A549 (cell line): ENCODE results near the gene KNDC1. TPM values are rescaled to one million over a fixed set of nuclear protein-coding genes. Genes with fewer than 3 reads are reported as not detected.

ENCODE experiments used
- ATAC-seq, 2 experiments: fragments of 200-7000 bp in 1 of 2; fragments of >200 bp in 1 of 2; cut with Nextera tagmentation in 1 of 2; cut with Tn5 transposase in 1 of 2; 3 replicates each; pipeline versions ENCODE4 v1.8.0 to v1.9.1; 2018 to 2020; ENCODE audit warnings: mild to moderate bottlenecking in 1 of 2, moderate library complexity in 1 of 2
- CTCF ChIA-PET: fragments of 300-600 bp; sonication (Branson Sonifier 250); formaldehyde crosslinking; extraction: SDS; loops from one replicate; lab custom pipeline; 2021; ENCODE audit warnings: antibody characterized with exemption, inconsistent platforms; lab: Yijun Ruan, JAX
- POLR2A ChIA-PET: fragments of 350-600 bp; formaldehyde crosslinking; extraction: SDS; loops from one replicate; lab custom pipeline; 2021; ENCODE audit warnings: antibody characterized with exemption, inconsistent platforms; lab: Yijun Ruan, JAX
- DNase-seq, 2 experiments: peaks; one replicate each; pipeline versions ENCODE4 v3.0.0 to v3.0.0-alpha.2; 2011 to 2016; ENCODE audit warnings: low read depth in 1 of 2, low spot score in 1 of 2
- FAIRE-seq: peaks from 2 replicates; lab custom pipeline; 2011; peaks lifted over from hg19 to GRCh38; lab: Jason Lieb, UNC
- H3K27ac ChIP-seq, 2 experiments: fragments of >200 bp; sonication (Bioruptor Twin); formaldehyde crosslinking; 3 replicates each; pipeline ENCODE4 v1.5.1; 2016 to 2017
- H3K4me1 ChIP-seq: fragments of >200 bp; sonication (Bioruptor Twin); formaldehyde crosslinking; 3 replicates; pipeline ENCODE4 v1.6.1; 2016
- H3K4me2 ChIP-seq: fragments of >200 bp; sonication (Bioruptor Twin); formaldehyde crosslinking; 3 replicates; pipeline ENCODE4 v1.6.1; 2016
- H3K4me3 ChIP-seq: fragments of >200 bp; sonication (Bioruptor Twin); formaldehyde crosslinking; 3 replicates; pipeline ENCODE4 v1.5.1; 2016
- H3K9me3 ChIP-seq: fragments of >200 bp; sonication (Bioruptor Twin); formaldehyde crosslinking; 3 replicates; pipeline ENCODE4 v1.6.1; 2016
- CBX8 ChIP-seq: fragments of 200-600 bp; sonication (generic); IDR thresholded peaks from 2 replicates; pipeline ENCODE4 v1.6.1; 2016
- EHF ChIP-seq: fragments of 250-450 bp; sonication (Bioruptor Pico); IDR thresholded peaks from 2 replicates; pipeline ENCODE4 v1.5.0; 2020; ENCODE audit warnings: mild to moderate bottlenecking
- EP300 ChIP-seq, 2 experiments: fragments of >200 bp; sonication (Bioruptor Twin); formaldehyde crosslinking; IDR thresholded peaks; 2 replicates in 1 of 2; 3 replicates in 1 of 2; pipeline ENCODE4 v1.6.1; 2016 to 2017
- ESRRA ChIP-seq: fragments of 150-350 bp; IDR thresholded peaks from 2 replicates; pipeline ENCODE4 v1.6.1; 2014; ENCODE audit warnings: mild to moderate bottlenecking, low read length, borderline replicate concordance
- FOXS1 ChIP-seq: fragments of 250-450 bp; sonication (Bioruptor Pico); IDR thresholded peaks from 2 replicates; pipeline ENCODE4 v1.5.0; 2020; ENCODE audit warnings: mild to moderate bottlenecking, moderate library complexity
- GATA3 ChIP-seq: IDR thresholded peaks from 2 replicates; pipeline ENCODE4 v1.6.1; 2012; ENCODE audit warnings: borderline replicate concordance
- HDAC2 ChIP-seq: fragments of 200-600 bp; sonication (generic); IDR thresholded peaks from 2 replicates; pipeline ENCODE4 v1.6.1; 2016
- HEYL ChIP-seq: fragments of 250-450 bp; sonication (Bioruptor Pico); IDR thresholded peaks from 2 replicates; pipeline ENCODE4 v1.8.0; 2021; ENCODE audit warnings: mild to moderate bottlenecking, moderate library complexity
- NFE2L2 ChIP-seq: fragments of 150-350 bp; conservative IDR thresholded peaks from 2 replicates; pipeline ENCODE4 v1.6.1; 2014; ENCODE audit warnings: low read length
- NR3C1 ChIP-seq: fragments of >200 bp; sonication (Bioruptor Twin); formaldehyde crosslinking; IDR thresholded peaks from 3 replicates; pipeline ENCODE4 v1.6.1; 2017
- RARB ChIP-seq: fragments of 250-450 bp; sonication (Bioruptor Pico); IDR thresholded peaks from 2 replicates; pipeline ENCODE4 v1.8.0; 2021; ENCODE audit warnings: mild to moderate bottlenecking, moderate library complexity
- RFX5 ChIP-seq: fragments of 450-650 bp; IDR thresholded peaks from 2 replicates; pipeline ENCODE4 v1.7.1; 2014; ENCODE audit warnings: antibody characterized with exemption, mild to moderate bottlenecking, moderate library complexity
- RNF2 ChIP-seq: fragments of 200-600 bp; sonication (generic); IDR thresholded peaks from 2 replicates; pipeline ENCODE4 v1.6.1; 2016; ENCODE audit warnings: low read depth, mild to moderate bottlenecking, antibody characterized with exemption, moderate library complexity, borderline replicate concordance
- SMC3 ChIP-seq: fragments of >200 bp; sonication (Bioruptor Twin); formaldehyde crosslinking; IDR thresholded peaks from 3 replicates; pipeline ENCODE4 v1.6.1; 2018; ENCODE audit warnings: inconsistent platforms
- TP53 ChIP-seq: fragments of 250-450 bp; sonication (Bioruptor Pico); IDR thresholded peaks from 2 replicates; pipeline ENCODE4 v1.5.0; 2021; ENCODE audit warnings: mild to moderate bottlenecking, moderate library complexity
- WGBS: methylation state at CpG from one replicate; pipeline ENCODE4 v1.1.6; 2017; ENCODE audit errors: missing lambda C conversion rate; 5-methylcytosine and 5-hydroxymethylcytosine counted together
- polyA plus RNA-seq, 4 experiments: library from polyadenylated mRNA; depleted of rRNA in 3 of 4; stranded (reverse); fragments of >200 nt; fragmentation: RNase III in 1 of 4; extraction: RNeasy Plus Mini Kit Qiagen cat#74134 plus additional on column Dnase treatment in 1 of 4; gene quantifications; 2 replicates in 3 of 4; 3 replicates in 1 of 4; pipeline ENCODE4 v1.2.3, GENCODE V29; 2011 to 2017
- TF ChIP-seq, protein P1 (sequence below): fragments of 450-650 bp; IDR thresholded peaks from 2 replicates; pipeline ENCODE4 v1.6.1; 2014; ENCODE audit warnings: antibody characterized with exemption
- TF ChIP-seq, protein P2 (sequence below): fragments of 150-350 bp; IDR thresholded peaks from 2 replicates; pipeline ENCODE4 v1.6.1; 2014; ENCODE audit warnings: low read depth, mild to moderate bottlenecking, low read length

The KNDC1 gene
- polyA plus RNA-seq, 2 of the 4 experiments (the other 2 are of a cell fraction), result 0.56 to 0.63 TPM

DNA sequence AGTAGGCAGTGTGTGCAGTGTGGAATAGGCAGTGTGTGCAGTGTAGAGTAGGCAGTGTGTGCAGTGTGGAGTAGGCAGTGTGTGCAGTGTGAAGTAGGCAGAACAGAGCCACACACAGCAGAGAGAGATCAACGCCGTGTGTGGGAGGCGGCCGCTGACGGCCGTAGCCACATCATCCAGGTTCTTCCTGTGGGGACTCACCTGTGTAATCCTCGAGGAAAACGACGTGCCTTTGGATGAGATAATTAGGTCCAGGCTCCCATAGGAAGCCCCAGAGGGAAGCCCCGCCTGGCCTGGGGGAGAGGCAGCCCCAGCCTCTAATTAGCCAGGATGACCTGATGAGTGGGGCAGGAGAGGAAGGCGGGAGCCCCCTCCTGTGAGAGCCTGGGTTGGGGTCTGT, 25.4 kb downstream of the KNDC1 start:
- Histone ChIP-seq H3K27ac (no peak overlapping the region), H3K4me3 (no peak overlapping the region), H3K9me3 (no peaks in the 10 kb centered on the region), H3K4me1 (no peaks in the 10 kb centered on the region), H3K4me2 (no peak overlapping the region)
- DNase-seq, result no peak
- TF ChIP-seq TP53 (CRISPR knock-in tag) (no peak), RNF2 (no peak), SMC3 (no peak), NR3C1 (no peak)
- no peak for FAIRE-seq
- ChIA-PET POLR2A (no interaction called here), CTCF (no interaction called here)
- no peak for ATAC-seq
- WGBS, result 52% methylated on average over 10 of the region's 11 CpGs

GRCh38 chr10:133185916-133186315, 25.9 kb downstream of the KNDC1 start:
- Histone ChIP-seq H3K4me1 (no peaks in the 10 kb centered on the region), H3K4me3 (no peak overlapping the region), H3K9me3 (no peaks in the 10 kb centered on the region), H3K27ac (no peak overlapping the region), H3K4me2 (no peak overlapping the region)
- FAIRE-seq (no peak), DNase-seq (no peak), ATAC-seq (no peak)
- 70% methylated on average over 16 of the region's 27 CpGs for WGBS
- TF ChIP-seq RFX5 (no peak), FOXS1 (CRISPR knock-in tag) (no peak), HEYL (no peak), HDAC2 (no peak)
- TF ChIP-seq, protein P1, sequence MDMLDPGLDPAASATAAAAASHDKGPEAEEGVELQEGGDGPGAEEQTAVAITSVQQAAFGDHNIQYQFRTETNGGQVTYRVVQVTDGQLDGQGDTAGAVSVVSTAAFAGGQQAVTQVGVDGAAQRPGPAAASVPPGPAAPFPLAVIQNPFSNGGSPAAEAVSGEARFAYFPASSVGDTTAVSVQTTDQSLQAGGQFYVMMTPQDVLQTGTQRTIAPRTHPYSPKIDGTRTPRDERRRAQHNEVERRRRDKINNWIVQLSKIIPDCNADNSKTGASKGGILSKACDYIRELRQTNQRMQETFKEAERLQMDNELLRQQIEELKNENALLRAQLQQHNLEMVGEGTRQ, result no peak
- ChIA-PET CTCF (interaction anchor here (1.5 to 1.6 kb wide), 2 partner anchors 11 to 42 kb away, joined by 3 to 5 read pairs; no protein-coding TSS in a partner anchor), POLR2A (no interaction called here)

DNA sequence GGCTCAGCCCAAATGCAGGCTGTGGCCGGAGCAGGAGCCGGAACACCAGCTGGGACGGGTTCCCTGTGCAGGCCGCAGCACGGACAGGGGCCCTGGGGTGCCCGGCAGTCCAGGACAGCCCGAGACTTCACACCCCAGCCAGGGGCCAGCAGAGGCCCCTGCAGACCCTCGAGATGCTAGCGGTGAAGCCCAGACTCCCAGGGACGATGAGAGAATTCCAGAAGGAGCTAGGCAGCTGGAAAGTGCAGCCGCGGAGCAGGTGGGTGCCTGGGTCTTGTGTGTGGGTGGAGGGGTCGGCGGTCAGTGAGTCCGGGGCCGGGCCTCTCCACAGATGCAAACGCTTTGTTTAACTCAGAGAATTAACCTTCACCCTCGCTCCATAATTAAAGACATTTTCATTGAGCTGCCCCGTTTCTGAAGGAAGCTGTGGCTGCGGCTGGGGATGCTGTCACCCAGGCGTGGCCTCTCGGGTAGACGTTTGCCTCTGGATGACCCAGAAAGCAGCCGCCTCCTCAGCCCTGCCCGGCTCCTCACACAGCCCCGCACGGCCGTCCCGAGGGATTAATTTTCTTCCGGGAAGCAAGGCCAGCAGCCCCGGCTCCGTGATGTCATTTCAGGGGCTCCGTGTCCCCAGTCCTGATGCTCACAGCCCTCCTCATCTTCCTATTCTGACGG, 26.5 kb downstream of the KNDC1 start:
- POLR2A ChIA-PET, result no interaction called here

GRCh38 chr10:133187091-133187905, 27.3 kb downstream of the KNDC1 start:
- CTCF ChIA-PET, result interaction anchor here (1.5 to 1.6 kb wide), 2 partner anchors 10 to 44 kb away, joined by 3 to 5 read pairs; no protein-coding TSS in a partner anchor
- no peak for TF ChIP-seq RARB (CRISPR knock-in tag)
- TF ChIP-seq TP53 (CRISPR knock-in tag), result no peak
- no peak for TF ChIP-seq EHF (CRISPR knock-in tag)
- TF ChIP-seq NFE2L2, result no peak
- TF ChIP-seq CBX8, result no peak
- TF ChIP-seq, all 56 proteins: peak for 0
- no peak overlapping the region for H3K4me2 ChIP-seq
- no peaks in the 10 kb centered on the region for H3K4me1 ChIP-seq
- FAIRE-seq (no peak), DNase-seq (no peak), ATAC-seq (peak in 1 of 2 experiments; percentile 16; a peak in 2 of 6 replicates)
- no peak overlapping the region for H3K4me3 ChIP-seq
- peaks cover 7% of the 10 kb centered on the region; the same call in 2 of the 3 replicates for H3K9me3 ChIP-seq
- POLR2A ChIA-PET, result no interaction called here
- no peak overlapping the region for H3K27ac ChIP-seq
- 77% methylated on average over 30 of the region's 38 CpGs for WGBS

More for the DNA sequence above, 26.5 kb downstream of the KNDC1 start:
- Histone ChIP-seq H3K4me2 (no peak overlapping the region), H3K9me3 (no peaks in the 10 kb centered on the region; the same call in 2 of the 3 replicates), H3K27ac (no peak overlapping the region), H3K4me1 (no peaks in the 10 kb centered on the region), H3K4me3 (no peak overlapping the region)
- no peak for ATAC-seq
- no peak for DNase-seq
- TF ChIP-seq, protein P2, sequence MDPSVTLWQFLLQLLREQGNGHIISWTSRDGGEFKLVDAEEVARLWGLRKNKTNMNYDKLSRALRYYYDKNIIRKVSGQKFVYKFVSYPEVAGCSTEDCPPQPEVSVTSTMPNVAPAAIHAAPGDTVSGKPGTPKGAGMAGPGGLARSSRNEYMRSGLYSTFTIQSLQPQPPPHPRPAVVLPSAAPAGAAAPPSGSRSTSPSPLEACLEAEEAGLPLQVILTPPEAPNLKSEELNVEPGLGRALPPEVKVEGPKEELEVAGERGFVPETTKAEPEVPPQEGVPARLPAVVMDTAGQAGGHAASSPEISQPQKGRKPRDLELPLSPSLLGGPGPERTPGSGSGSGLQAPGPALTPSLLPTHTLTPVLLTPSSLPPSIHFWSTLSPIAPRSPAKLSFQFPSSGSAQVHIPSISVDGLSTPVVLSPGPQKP, result no peak
- TF ChIP-seq GATA3 (no peak), EHF (CRISPR knock-in tag) (no peak), ESRRA (no peak), EP300 (IDR thresholded peaks at IDR 0.05) (no peak)
- CTCF ChIA-PET, result interaction anchor here (1.5 to 1.6 kb wide), 2 partner anchors 11 to 43 kb away, joined by 3 to 5 read pairs; no protein-coding TSS in a partner anchor
- no peak for FAIRE-seq
- 71% methylated on average over 27 of the region's 34 CpGs for WGBS
